ENCODE results near the gene ENPP1.

DNA sequence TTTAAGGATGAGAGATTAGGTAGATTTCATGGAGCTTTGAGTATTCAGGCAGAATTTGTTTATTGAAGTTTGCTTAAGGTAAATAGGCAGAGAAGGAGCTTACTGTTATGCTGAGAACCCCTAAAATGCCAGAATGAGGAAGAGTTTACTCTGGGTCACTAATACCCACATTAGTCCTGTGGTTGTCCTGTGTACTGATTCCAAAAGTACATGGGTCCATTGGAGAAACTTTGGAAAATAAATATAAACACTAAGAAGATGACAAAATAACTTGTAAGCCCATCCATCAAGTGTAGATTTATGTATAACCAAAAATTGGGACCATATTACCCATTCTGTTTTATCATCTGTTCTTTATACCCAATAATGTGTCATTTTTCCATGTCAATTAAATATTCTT lies 31.6 kb downstream of the ENPP1 start:
- TF ChIP-seq, protein P1, sequence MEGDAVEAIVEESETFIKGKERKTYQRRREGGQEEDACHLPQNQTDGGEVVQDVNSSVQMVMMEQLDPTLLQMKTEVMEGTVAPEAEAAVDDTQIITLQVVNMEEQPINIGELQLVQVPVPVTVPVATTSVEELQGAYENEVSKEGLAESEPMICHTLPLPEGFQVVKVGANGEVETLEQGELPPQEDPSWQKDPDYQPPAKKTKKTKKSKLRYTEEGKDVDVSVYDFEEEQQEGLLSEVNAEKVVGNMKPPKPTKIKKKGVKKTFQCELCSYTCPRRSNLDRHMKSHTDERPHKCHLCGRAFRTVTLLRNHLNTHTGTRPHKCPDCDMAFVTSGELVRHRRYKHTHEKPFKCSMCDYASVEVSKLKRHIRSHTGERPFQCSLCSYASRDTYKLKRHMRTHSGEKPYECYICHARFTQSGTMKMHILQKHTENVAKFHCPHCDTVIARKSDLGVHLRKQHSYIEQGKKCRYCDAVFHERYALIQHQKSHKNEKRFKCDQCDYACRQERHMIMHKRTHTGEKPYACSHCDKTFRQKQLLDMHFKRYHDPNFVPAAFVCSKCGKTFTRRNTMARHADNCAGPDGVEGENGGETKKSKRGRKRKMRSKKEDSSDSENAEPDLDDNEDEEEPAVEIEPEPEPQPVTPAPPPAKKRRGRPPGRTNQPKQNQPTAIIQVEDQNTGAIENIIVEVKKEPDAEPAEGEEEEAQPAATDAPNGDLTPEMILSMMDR (IDR thresholded peaks at IDR 0.05; ENCODE audit: low read length): no peak
- no peak for TF ChIP-seq EZH2 (IDR thresholded peaks at IDR 0.05; ENCODE audit: borderline replicate concordance, low read length)

Measured in OCI-LY1 (cell line).